NCI-H1694 (cell line): Measurements from ENCODE around the gene PALB2.
A peak's percentile ranks its signal among the peaks of the same experiment; 100 is the strongest.
"Not testable (repeated sequence)": the region's sequence is repeated elsewhere in the genome, so short reads cannot be mapped to it uniquely, and the experiment has no call there.

Experiments
- DNase-seq: peaks from one replicate; lab custom pipeline; 2025; lab: John Stamatoyannopoulos, UW

Gene PALB2

DNA sequence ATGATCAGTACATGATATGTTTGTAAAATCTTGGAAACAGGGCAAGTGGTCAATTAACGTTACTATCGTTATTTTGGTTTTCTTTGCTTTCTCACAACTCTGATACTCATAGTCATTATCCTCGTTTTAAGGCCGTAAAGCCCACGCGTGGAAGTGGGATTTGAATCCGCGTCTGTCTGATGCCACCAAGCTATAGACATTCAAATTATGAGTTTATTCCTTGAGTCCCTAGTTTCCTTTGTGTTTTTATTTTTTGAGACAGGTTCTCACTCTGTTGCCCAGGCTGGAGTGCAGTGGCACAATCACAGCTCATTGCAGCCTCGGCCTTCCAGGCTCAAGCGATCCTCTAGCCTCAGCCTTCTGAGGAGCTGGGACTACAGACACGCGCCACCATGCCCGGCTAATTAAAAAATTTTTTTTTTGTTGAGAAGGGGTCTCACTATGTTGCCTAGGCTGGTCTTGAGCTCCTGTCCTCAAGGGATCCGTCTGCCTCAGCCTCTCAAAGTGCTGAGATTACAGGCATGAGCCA, 1.2 kb upstream of the PALB2 start:
- no peak for DNase-seq

DNA sequence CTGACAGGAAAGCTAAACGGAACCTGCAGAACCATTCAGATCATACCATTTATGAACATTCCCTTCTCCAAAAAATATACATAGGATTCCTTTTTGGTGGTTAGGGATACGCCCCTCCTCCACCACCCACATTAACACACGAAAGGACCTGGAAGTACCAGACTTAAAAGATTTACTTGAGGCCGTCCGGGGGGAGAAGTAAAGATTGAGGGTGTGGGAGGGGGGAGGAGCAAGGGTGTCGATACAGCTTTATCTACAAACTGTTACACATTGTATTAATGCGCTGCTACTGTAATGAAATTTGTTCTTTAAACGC, 537 bp downstream of the PALB2 start:
- no peak for DNase-seq

DNA sequence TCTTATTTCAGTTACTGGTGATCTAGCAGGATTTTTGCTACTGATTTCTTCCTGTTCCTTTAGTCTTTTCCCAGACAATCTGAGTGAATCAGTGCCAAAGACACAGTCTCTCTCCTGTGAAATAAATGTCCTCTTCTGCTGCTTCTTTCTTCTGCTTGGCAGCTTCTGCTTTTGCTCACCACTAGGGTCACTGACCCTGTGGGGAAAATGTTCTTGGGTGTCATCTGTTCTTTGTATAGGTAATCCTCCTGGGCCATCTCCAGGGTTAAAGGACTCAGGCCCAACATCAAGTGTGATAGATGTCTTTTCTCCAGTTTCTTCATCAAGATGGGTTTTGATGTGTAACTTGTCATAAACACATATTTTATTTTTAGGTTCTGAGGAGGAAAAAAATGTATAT, 5.2 kb downstream of the PALB2 start:
- DNase-seq, result no peak

DNA sequence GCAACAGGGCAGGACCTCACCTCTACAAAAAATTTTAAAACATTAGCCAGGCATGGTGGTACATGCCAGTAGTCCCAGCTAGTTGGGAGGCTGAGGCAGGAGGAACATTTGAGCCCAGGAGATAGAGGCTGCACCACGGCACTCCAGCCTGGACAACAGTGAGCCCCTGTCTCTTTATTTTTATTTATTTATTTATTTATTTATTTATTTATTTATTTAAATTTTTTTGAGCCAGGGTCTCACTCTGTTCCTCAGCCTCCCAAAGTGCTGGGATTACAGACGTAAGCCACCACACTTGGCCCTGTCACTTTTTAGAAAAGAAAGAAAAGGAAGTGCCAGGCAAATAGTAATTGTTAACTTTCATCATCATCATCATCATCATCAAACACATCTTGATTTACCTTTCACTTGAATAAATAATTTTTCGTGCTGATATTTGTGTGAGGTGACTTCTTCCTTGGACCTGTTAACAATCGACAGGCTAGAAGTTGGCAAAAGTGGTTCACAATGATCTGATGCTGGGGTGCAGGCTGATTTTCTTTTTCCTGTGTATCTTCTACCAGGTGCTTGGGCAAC, 6.6 kb downstream of the PALB2 start:
- no peak for DNase-seq

- DNase-seq, result not testable (repeated sequence)
Measured at GRCh38 chr16:23631874-23632273, 9.2 kb downstream of the PALB2 start.

DNA sequence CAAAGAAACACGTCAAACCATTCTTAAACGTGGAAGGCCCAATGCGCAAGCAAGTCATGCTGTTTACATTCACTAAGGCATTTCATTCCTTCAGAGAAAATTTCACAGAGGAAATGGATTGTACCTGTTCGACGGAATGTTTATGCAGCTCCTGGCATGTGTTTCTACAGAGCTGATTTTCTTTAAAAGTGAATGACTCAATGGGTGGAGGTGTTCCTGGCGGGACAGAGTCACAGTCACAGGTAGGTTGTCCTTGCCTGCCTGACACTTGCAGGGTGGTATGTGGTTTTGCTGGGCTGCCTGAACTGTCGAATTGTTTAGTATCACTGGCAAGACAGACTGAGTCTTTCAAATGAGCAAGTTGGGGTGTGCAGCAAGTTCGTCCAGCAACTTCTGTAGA, 11.6 kb downstream of the PALB2 start:
- no peak for DNase-seq

GRCh38 chr16:23624092-23624491, 17.0 kb downstream of the PALB2 start:
- no peak for DNase-seq

- no peak for DNase-seq
Measured at GRCh38 chr16:23615805-23616204, 25.3 kb downstream of the PALB2 start.

DNA sequence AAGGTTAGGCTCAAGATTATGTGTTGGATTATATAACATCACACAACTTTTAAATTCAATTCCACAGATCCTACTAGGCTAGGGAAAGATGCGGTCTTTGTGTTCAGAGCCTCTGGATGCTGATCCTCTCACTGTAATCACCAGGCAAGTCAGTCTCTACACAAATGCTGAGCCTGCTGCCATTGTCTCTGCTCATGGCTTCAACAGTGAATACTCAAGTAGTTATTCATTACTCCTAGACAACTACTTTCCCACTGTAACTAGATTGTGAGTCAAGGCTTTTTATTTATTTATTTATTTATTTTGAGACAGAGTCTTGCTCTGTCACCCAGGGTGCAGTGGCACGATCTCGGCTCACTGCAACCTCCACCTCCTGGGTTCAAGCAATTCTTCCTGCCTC, 29.2 kb downstream of the PALB2 start:
- no peak for DNase-seq

DNA sequence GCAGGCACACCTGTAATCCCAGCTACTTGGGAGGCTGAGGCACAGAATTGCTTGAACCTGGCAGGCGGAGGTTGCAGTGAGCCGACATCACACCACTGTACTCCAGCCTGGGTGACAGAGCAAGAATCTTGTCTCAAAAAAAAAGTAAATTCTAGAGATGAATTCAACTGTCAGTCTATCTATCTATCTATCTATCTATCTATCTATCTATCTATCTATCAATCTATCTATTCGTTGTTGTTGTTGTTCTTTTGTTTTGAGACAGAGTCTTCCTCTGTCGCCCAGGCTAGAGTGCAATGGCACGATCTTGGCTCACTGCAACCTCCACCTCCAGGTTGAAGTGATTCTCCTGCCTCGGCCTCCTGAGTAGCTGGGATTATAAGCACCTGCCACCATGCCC, 30.2 kb downstream of the PALB2 start:
- DNase-seq, result not testable (repeated sequence)

GRCh38 chr16:23609929-23610328, 31.2 kb downstream of the PALB2 start:
- DNase-seq, result no peak

GRCh38 chr16:23608194-23608593, 32.9 kb downstream of the PALB2 start:
- DNase-seq, result no peak

GRCh38 chr16:23607726-23608125, 33.4 kb downstream of the PALB2 start:
- DNase-seq, result no peak

DNA sequence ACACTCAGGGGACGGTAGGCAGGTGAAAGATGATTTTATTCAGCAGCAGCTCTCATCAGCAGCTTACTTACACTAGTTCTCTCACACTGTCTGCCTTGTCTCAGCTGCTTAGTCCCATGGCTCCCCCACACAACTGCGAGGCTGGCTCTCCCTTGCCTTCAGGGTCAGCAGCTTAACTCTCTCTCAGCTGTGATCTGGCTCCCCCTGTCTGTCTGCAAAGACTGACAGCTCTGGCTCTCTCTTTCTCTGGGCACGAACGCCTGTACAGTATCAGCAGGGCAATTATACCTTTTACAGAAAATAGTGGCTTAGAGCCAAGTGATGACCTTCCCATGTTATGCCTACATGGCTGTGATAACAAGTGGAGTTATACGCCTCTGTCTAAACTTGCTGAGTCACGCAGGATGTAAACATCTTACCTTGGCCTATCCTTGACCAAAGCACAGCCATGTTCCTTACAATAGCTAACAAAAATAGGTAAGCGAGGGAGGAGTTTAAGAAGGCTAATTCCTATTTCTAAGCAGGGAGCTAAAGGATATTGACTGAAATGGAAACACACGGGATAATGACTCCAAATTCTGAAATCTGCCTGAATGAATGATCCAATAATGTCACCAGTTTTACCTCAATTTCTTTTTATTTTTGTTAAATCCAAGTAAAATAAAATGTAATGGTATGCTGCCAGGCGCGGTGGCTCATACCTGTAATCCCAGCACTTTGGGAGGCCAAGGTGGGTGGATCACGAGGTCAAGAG, 43.9 kb downstream of the PALB2 start:
- peak; percentile 10 for DNase-seq

- DNase-seq, result peak; percentile 51
Measured at GRCh38 chr16:23595951-23596720, 45.0 kb downstream of the PALB2 start, which contains the start of gene NDUFAB1. TSS of gene NDUFAB1 (minus strand) at chr16:23596316. CDS start at chr16:23596290, 26 bp downstream.

GRCh38 chr16:23595246-23595950, 45.7 kb downstream of the PALB2 start:
- no peak for DNase-seq

GRCh38 chr16:23594186-23594585, 46.9 kb downstream of the PALB2 start:
- DNase-seq, result no peak

GRCh38 chr16:23590181-23590580, 50.9 kb downstream of the PALB2 start:
- DNase-seq, result no peak

- DNase-seq, result no peak
Measured at GRCh38 chr16:23587726-23588125, 53.4 kb downstream of the PALB2 start.

DNA sequence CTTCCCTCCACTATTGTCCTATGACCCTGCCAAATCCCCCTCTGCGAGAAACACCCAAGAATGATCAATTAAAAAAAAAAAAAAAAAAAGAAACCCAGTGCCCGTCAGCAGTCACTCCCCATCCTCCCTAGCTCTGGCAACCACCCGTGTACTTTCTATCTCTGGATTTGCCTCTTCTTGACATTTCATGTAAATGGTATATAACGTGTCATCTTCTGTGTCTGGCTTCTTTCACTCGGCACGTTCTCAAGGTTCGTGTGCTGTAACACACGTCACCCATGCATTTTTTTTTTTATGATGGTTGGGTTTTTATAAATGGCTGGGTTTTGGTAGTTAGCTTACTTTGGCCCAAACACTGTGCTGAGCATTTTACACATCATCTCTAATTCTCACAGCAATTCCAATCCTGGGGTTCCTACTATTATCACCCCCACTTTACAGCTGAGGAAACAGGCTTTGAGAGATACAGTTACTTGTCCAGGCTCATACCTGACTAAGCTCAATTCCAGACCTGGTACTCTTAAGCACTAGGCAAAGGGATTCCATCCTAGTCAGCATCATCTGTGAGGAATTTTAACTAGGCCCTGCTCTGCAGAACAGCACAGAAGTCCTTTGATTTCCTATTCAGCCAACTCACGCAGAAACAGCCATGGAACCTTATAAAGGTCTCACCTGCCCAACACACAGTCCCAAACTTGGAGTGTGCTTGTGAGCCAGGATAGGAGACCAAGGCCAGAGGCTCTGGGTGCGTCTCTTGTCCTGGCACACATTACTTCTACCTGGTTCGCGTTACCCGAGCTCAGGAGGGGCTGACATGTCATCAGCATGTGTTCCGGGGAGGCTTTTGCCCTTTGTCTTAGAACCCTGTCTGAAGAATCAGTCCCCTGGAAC, 56.7 kb downstream of the PALB2 start:
- DNase-seq, result no peak

GRCh38 chr16:23583271-23583670, 57.8 kb downstream of the PALB2 start:
- DNase-seq, result not testable (repeated sequence)
